Psoas muscle (tissue), 8 donors: ENCODE measurements around the gene MYO5C. TPM values are rescaled to one million over a fixed set of nuclear protein-coding genes. Genes with fewer than 3 reads are reported as not detected.

Source experiments
- ATAC-seq, 4 donors: fragments of 200-7000 bp; cut with Tn5 transposase; one replicate each; pipeline ENCODE4 v1.9.1; 2020; ENCODE audit warnings: moderate library complexity in 3 of 4, mild to moderate bottlenecking in 2 of 4
- DNase-seq, 2 donors: peaks; one replicate each; pipeline ENCODE4 v3.0.0-alpha.2; 2020
- H3K27ac ChIP-seq: fragments of 200-600 bp; one replicate; pipeline ENCODE4 v1.8.0; 2022
- H3K27me3 ChIP-seq, 3 donors: fragments of 200-600 bp in 1 of 3; one replicate each; pipeline versions ENCODE4 v1.6.1 to v1.8.0; 2013 to 2022; ENCODE audit warnings: low read length in 2 of 3, mild to moderate bottlenecking in 2 of 3, moderate library complexity in 1 of 3; ENCODE audit not compliant: insufficient read depth in 3 of 3
- H3K36me3 ChIP-seq, 2 donors: fragments of 200-600 bp in 1 of 2; one replicate each; pipeline versions ENCODE4 v1.6.1 to v1.8.0; 2013 to 2022; ENCODE audit warnings: low read depth in 1 of 2, mild to moderate bottlenecking in 1 of 2, moderate library complexity in 1 of 2; ENCODE audit not compliant: insufficient read depth in 1 of 2
- H3K4me1 ChIP-seq: fragments of 200-600 bp; one replicate; pipeline ENCODE4 v1.8.0; 2022
- H3K4me3 ChIP-seq: fragments of 200-600 bp; one replicate; pipeline ENCODE4 v1.8.0; 2022; ENCODE audit warnings: mild to moderate bottlenecking
- H3K9me3 ChIP-seq: fragments of 200-600 bp; one replicate; pipeline ENCODE4 v1.8.0; 2022
- whole genome bisulfite sequencing, 3 donors: extraction: QIAGEN DNeasy Blood & Tissue Kit; methylation state at CpG; one replicate each; pipeline versions ENCODE4 v1.1.6 to v1.1.7; 2013; 5-methylcytosine and 5-hydroxymethylcytosine counted together
- intact Hi-C, 2 donors: fragments of 100-400 bp; cut with DNase I; formaldehyde crosslinking; loops; one replicate each; pipeline versions ENCODE4 v1.11.0 to v1.14.2; 2022
- polyA plus RNA-seq, 3 donors: library from polyadenylated mRNA; stranded (reverse); fragments of 200-250 nt; gene quantifications; one replicate each; pipeline ENCODE4 v1.2.3, GENCODE V29; 2013
- total RNA-seq, 4 donors: library from RNA; stranded (reverse); fragmentation: NEBNext Ultra II Directional in 2 of 4; extraction: Animal tissue kit (Norgen Biotek cat#: 25700) in 2 of 4; gene quantifications; one replicate each; pipeline versions ENCODE4 v1.2.1 to v1.2.4, GENCODE V29; 2021 to 2023
- TF ChIP-seq, protein P1 (sequence below): fragments of 200-600 bp; IDR thresholded peaks from one replicate; pipeline ENCODE4 v1.8.0; 2022; ENCODE audit warnings: antibody characterized with exemption
- donor health status: healthy with polysubstance abuse.
- donor health status: DM: no; HTN: no; CAD: no; lungs with moderate emphysema.
- donor health status: Bipolar disorder and iron deficiency.
- donor health status: healthy.
- donor health status: DM: yes; HTN: yes; CAD: no.
- donor health status: DM: no; HTN: no; CAD: no.
- donor health status: DM: no; HTN: no; CAD: no.
- donor health status: DM: yes; HTN: yes; CAD: no.

The MYO5C gene
- total and polyA plus RNA-seq, 7 donors: 0.53 to 3.0 (median 1.2) TPM

DNA sequence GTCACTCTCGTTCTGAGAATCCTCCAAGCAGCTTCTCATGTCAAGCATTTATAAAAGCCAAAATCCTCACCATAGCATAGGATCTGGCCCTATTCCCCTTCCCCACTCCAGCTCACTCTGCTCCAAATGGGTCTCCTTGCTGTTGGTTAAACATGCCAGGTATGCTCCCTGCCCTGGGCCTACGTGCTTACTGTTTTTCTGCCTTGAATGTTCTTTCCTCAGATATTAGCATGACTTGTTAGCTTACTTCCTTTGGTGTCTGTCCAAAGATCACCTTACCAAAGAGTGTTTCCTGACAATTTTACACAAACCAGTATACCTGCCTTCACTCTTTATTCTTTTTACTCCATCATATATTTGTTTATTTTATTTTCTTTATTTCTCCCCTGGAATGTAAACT is 33.1 kb upstream of the MYO5C start:
- Histone ChIP-seq H3K4me3 (no peak overlapping the region), H3K27ac (no peak overlapping the region), H3K9me3 (no peaks in the 10 kb centered on the region), H3K4me1 (peaks cover 7% of the 10 kb centered on the region), H3K27me3 (no peaks in the 10 kb centered on the region), H3K36me3 (peaks cover 0 to 51% of the 10 kb centered on the region in 2 donors)
- intact Hi-C loops: loop anchor here in 1 of 2 donors (5.0 kb wide), 1 partner anchor 404 kb away; no protein-coding TSS in a partner anchor
- 51 to 79% (median 61%) methylated on average over 2 of the region's 2 CpGs for WGBS, 3 donors
- ATAC-seq (no peak), DNase-seq (no peak)
- TF ChIP-seq, protein P1, sequence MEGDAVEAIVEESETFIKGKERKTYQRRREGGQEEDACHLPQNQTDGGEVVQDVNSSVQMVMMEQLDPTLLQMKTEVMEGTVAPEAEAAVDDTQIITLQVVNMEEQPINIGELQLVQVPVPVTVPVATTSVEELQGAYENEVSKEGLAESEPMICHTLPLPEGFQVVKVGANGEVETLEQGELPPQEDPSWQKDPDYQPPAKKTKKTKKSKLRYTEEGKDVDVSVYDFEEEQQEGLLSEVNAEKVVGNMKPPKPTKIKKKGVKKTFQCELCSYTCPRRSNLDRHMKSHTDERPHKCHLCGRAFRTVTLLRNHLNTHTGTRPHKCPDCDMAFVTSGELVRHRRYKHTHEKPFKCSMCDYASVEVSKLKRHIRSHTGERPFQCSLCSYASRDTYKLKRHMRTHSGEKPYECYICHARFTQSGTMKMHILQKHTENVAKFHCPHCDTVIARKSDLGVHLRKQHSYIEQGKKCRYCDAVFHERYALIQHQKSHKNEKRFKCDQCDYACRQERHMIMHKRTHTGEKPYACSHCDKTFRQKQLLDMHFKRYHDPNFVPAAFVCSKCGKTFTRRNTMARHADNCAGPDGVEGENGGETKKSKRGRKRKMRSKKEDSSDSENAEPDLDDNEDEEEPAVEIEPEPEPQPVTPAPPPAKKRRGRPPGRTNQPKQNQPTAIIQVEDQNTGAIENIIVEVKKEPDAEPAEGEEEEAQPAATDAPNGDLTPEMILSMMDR: no peak

DNA sequence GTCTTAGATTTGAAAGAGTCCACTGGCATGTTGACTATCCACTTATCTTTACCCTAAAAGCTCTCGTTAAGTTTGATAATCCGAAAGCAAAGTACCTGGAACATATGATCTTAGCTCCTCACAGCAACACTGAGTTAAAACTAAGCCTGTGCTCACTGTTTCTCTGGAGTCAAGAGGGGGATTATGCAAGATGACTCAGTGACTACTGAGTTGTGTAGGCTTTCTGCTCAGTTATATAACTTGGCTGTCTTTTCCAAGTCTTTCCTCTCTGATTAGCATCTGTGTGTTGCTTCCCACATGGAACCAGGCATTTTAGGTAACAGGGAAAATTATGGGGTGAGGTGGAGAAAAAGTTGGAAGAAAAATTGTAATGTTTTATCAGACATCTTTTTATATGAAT is 31.2 kb upstream of the MYO5C start:
- 89 to 99% (median 95%) methylated on average over 2 of the region's 2 CpGs for WGBS, 3 donors
- intact Hi-C loops: loop anchor here in 1 of 2 donors (5.0 kb wide), 1 partner anchor 406 kb away; no protein-coding TSS in a partner anchor
- Histone ChIP-seq H3K4me3 (no peak overlapping the region), H3K36me3 (peaks cover 0 to 69% of the 10 kb centered on the region in 2 donors), H3K27me3 (no peaks in the 10 kb centered on the region), H3K4me1 (peaks cover 7% of the 10 kb centered on the region), H3K27ac (no peak overlapping the region), H3K9me3 (no peaks in the 10 kb centered on the region)
- TF ChIP-seq, protein P1: no peak
- ATAC-seq (no peak), DNase-seq (no peak)

DNA sequence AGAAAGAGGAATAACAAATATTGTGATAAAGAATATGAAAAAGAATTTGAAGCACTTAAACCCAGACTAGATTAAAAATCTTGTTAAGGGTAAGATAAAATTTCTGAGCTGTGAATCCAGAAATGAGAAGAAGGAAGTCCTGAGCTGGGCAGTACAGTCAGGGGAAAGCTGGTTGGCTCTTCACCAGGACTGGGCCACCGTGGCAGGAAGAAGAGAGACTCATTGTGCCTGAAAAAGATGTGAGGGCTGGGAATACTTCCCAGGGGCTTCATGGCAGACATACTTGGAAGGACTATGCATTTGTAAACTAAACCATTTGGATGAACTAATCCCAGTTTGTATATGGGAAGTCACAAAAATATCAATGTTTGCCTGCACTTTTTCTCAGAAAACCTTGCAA is 28.5 kb upstream of the MYO5C start:
- H3K27me3 ChIP-seq: no peaks in the 10 kb centered on the region
- DNase-seq: no peak
- intact Hi-C loops: no loop called here
- 4 to 38% (median 17%) methylated on average over 1 of the region's 1 CpG for WGBS, 3 donors
- H3K4me3 ChIP-seq: no peak overlapping the region
- H3K4me1 ChIP-seq: peaks cover 5% of the 10 kb centered on the region
- H3K9me3 ChIP-seq: no peaks in the 10 kb centered on the region
- TF ChIP-seq, protein P1: no peak
- no peak overlapping the region for H3K27ac ChIP-seq
- H3K36me3 ChIP-seq: peaks cover 0 to 85% of the 10 kb centered on the region in 2 donors
- ATAC-seq: no peak

DNA sequence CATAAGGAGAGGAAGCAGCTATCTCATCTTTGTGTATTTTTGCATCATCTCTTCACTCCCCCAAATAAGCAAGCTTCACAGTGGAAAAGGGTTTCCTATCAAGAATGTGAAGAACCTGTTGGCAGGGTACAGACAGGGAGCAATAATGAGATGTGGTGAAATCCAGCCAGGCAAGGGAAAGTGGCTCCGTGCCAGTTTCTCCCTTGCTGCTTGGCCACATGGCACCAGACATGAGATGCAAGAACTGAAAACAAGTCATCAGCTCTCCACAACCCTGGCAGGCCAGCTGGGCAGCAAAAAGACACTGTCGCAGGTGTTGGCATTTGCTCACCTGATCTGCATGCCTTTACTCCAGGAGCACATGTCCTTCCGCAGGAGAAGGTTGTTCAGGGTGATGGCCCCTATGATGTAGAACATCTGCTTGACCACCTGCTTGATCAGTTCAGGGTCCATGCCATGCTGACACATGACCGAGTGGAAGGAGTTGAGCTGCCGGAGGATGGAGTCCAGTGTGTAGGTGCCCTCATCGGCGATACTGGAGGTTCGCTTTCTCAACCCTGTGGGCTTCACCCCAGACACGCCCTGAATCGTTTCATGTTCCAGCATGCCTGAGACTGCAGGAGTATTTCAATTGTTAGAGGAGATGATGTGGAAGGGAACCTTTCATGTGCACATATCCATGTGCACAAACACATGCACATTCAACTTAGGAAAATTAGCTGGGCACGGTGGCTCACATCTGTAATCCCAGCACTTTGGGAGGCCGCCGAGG is 23.3 kb upstream of the MYO5C start:
- no peak overlapping the region for H3K27ac ChIP-seq
- ATAC-seq: peak; percentile 37 to 84 (median 66)
- peaks cover 0 to 94% of the 10 kb centered on the region in 2 donors for H3K36me3 ChIP-seq

More for the DNA sequence above, 23.3 kb upstream of the MYO5C start:
- peak in 1 of 2 donors; percentile 35 for DNase-seq
- no peaks in the 10 kb centered on the region for H3K27me3 ChIP-seq
- H3K4me3 ChIP-seq: no peak overlapping the region
- intact Hi-C loops: no loop called here
- WGBS, 3 donors: 78 to 80% (median 80%) methylated on average over 13 of the region's 13 CpGs
- H3K9me3 ChIP-seq: no peaks in the 10 kb centered on the region
- TF ChIP-seq, protein P1: no peak
- H3K4me1 ChIP-seq: no peaks in the 10 kb centered on the region
